ENCODE results near the gene ZNF593OS. TPM values are rescaled to one million over a fixed set of nuclear protein-coding genes. Genes with fewer than 3 reads are reported as not detected.
A peak's percentile ranks its signal among the peaks of the same experiment; 100 is the strongest.

Gene ZNF593OS
- total and polyA plus RNA-seq, 10 of the 15 experiments (the other 5 are each of a cell fraction or from before 2014, with no cell fraction given) = 0.16 to 1.7 (median 0.59) TPM; not detected in 6

- 0 out of 2 replicates have a peak, but pooled peaks have one; percentile 44 for TF ChIP-seq HDGF (IDR thresholded peaks at IDR 0.05)
- no peak; the same call in 1 of the 2 replicates for TF ChIP-seq USF2 (IDR thresholded peaks at IDR 0.05; ENCODE audit: borderline replicate concordance, low read depth, low read length)
- TF ChIP-seq MYB (IDR thresholded peaks at IDR 0.05; ENCODE audit: borderline replicate concordance, low read depth, low read length) = no peak
- no peak for TF ChIP-seq EGR1 (IDR thresholded peaks at IDR 0.05; ENCODE audit: borderline replicate concordance in 1 of 2, low read depth in 2 of 2, low read length in 2 of 2)
- no peak for TF ChIP-seq TCF3 (IDR thresholded peaks at IDR 0.05; ENCODE audit: borderline replicate concordance, insufficient read depth, low read depth, low read length)
- TF ChIP-seq, protein P1, sequence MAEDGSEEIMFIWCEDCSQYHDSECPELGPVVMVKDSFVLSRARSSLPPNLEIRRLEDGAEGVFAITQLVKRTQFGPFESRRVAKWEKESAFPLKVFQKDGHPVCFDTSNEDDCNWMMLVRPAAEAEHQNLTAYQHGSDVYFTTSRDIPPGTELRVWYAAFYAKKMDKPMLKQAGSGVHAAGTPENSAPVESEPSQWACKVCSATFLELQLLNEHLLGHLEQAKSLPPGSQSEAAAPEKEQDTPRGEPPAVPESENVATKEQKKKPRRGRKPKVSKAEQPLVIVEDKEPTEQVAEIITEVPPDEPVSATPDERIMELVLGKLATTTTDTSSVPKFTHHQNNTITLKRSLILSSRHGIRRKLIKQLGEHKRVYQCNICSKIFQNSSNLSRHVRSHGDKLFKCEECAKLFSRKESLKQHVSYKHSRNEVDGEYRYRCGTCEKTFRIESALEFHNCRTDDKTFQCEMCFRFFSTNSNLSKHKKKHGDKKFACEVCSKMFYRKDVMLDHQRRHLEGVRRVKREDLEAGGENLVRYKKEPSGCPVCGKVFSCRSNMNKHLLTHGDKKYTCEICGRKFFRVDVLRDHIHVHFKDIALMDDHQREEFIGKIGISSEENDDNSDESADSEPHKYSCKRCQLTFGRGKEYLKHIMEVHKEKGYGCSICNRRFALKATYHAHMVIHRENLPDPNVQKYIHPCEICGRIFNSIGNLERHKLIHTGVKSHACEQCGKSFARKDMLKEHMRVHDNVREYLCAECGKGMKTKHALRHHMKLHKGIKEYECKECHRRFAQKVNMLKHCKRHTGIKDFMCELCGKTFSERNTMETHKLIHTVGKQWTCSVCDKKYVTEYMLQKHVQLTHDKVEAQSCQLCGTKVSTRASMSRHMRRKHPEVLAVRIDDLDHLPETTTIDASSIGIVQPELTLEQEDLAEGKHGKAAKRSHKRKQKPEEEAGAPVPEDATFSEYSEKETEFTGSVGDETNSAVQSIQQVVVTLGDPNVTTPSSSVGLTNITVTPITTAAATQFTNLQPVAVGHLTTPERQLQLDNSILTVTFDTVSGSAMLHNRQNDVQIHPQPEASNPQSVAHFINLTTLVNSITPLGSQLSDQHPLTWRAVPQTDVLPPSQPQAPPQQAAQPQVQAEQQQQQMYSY (CRISPR knock-in tag; IDR thresholded peaks at IDR 0.05) = peak; percentile 75; the same call in 1 of the 2 replicates
- 0 out of 3 replicates have a peak, but pooled peaks have one; percentile 31 for TF ChIP-seq POU2F2 (IDR thresholded peaks at IDR 0.05; ENCODE audit: borderline replicate concordance, low read depth, low read length)
- peak; percentile 44 for TF ChIP-seq MEF2B (IDR thresholded peaks at IDR 0.05; ENCODE audit: partially characterized antibody, poor library complexity, severe bottlenecking)
- TF ChIP-seq CEBPZ (IDR thresholded peaks at IDR 0.05; ENCODE audit: low read depth, low read length) = no peak
- peak; percentile 54 for TF ChIP-seq MYC (IDR thresholded peaks at IDR 0.05; ENCODE audit: insufficient read depth, insufficient read length, insufficient replicate concordance, low read length, severe bottlenecking)
- TF ChIP-seq ATF7 (IDR thresholded peaks at IDR 0.05; ENCODE audit: low read depth) = peak; percentile 99
- TF ChIP-seq ZNF24 (IDR thresholded peaks at IDR 0.05) = peak; percentile 32; the same call in 1 of the 2 replicates
- peak; percentile 92 for TF ChIP-seq NFXL1 (IDR thresholded peaks at IDR 0.05; ENCODE audit: borderline replicate concordance)
- TF ChIP-seq ATF3 (IDR thresholded peaks at IDR 0.05; ENCODE audit: borderline replicate concordance, extremely low read depth, low read depth, low read length) = peak; percentile 38; the same call in 1 of the 2 replicates
- TF ChIP-seq ELK1 (IDR thresholded peaks at IDR 0.05; ENCODE audit: low read depth, low read length) = peak; percentile 92
These were observed 1.8 kb downstream of the ZNF593OS start, which contains the start of gene ZNF593 (continued) for GRCh38 chr1:26169669-26170471.

Data from GM12878 (cell line).